ENCODE results near the gene ITGAL. TPM values are rescaled to one million over a fixed set of nuclear protein-coding genes. Genes with fewer than 3 reads are reported as not detected.

Gene ITGAL
- total RNA-seq, 1 donor from 2014 or later, result 0.04 TPM

- Histone ChIP-seq H3K4me3 (ENCODE audit: low read depth, low read length) (no peak overlapping the region), H3K36me3 (ENCODE audit: control insufficient read depth, insufficient read depth, low read length) (no peaks in the 10 kb centered on the region), H3K27me3 (ENCODE audit: control insufficient read depth, insufficient read depth, low read length) (peaks cover 4% of the 10 kb centered on the region)
- DNase-seq (ENCODE audit: low read depth), result no peak
- TF ChIP-seq CTCF (IDR thresholded peaks at IDR 0.05; ENCODE audit: insufficient read depth, low read length, poor library complexity, severe bottlenecking), result no peak
Measured at GRCh38 chr16:30481381-30481780, 8.8 kb downstream of the ITGAL start.

- TF ChIP-seq CTCF (IDR thresholded peaks at IDR 0.05; ENCODE audit: insufficient read depth, low read length, poor library complexity, severe bottlenecking), result no peak
- no peak for DNase-seq (ENCODE audit: low read depth)
- Histone ChIP-seq H3K27me3 (ENCODE audit: control insufficient read depth, insufficient read depth, low read length) (peaks cover 4% of the 10 kb centered on the region), H3K4me3 (ENCODE audit: low read depth, low read length) (no peak overlapping the region), H3K36me3 (ENCODE audit: control insufficient read depth, insufficient read depth, low read length) (no peaks in the 10 kb centered on the region)
Measured at GRCh38 chr16:30482366-30482765, 9.8 kb downstream of the ITGAL start.

GRCh38 chr16:30484887-30485286, 12.3 kb downstream of the ITGAL start:
- H3K36me3 ChIP-seq (ENCODE audit: control insufficient read depth, insufficient read depth, low read length), result no peaks in the 10 kb centered on the region

GRCh38 chr16:30485818-30486436, 13.4 kb downstream of the ITGAL start:
- Histone ChIP-seq H3K4me3 (ENCODE audit: low read depth, low read length) (no peak overlapping the region), H3K27me3 (ENCODE audit: control insufficient read depth, insufficient read depth, low read length) (no peaks in the 10 kb centered on the region), H3K36me3 (ENCODE audit: control insufficient read depth, insufficient read depth, low read length) (no peaks in the 10 kb centered on the region)
- no peak for TF ChIP-seq CTCF (IDR thresholded peaks at IDR 0.05; ENCODE audit: insufficient read depth, low read length, poor library complexity, severe bottlenecking)
- DNase-seq (ENCODE audit: low read depth), result no peak

More at GRCh38 chr16:30484887-30485286, 12.3 kb downstream of the ITGAL start:
- TF ChIP-seq CTCF (IDR thresholded peaks at IDR 0.05; ENCODE audit: insufficient read depth, low read length, poor library complexity, severe bottlenecking), result no peak
- DNase-seq (ENCODE audit: low read depth), result no peak
- Histone ChIP-seq H3K27me3 (ENCODE audit: control insufficient read depth, insufficient read depth, low read length) (peaks cover 4% of the 10 kb centered on the region), H3K4me3 (ENCODE audit: low read depth, low read length) (no peak overlapping the region)

GRCh38 chr16:30488764-30489605, 16.4 kb downstream of the ITGAL start:
- DNase-seq (ENCODE audit: low read depth), result no peak
- Histone ChIP-seq H3K36me3 (ENCODE audit: control insufficient read depth, insufficient read depth, low read length) (no peaks in the 10 kb centered on the region), H3K4me3 (ENCODE audit: low read depth, low read length) (no peak overlapping the region), H3K27me3 (ENCODE audit: control insufficient read depth, insufficient read depth, low read length) (no peaks in the 10 kb centered on the region)
- no peak for TF ChIP-seq CTCF (IDR thresholded peaks at IDR 0.05; ENCODE audit: insufficient read depth, low read length, poor library complexity, severe bottlenecking)

All from kidney epithelial cell (primary cell).